CD4-positive, alpha-beta T cell (primary cell): ENCODE results near the gene DNAH6. TPM values are rescaled to one million over a fixed set of nuclear protein-coding genes. Genes with fewer than 3 reads are reported as not detected.

Experiments used
- ATAC-seq: fragments of 200-7000 bp; cut with Tn5 transposase; one replicate; pipeline ENCODE4 v1.10.0; 2022; ENCODE audit warnings: mild to moderate bottlenecking; ENCODE audit not compliant: poor library complexity
- CTCF ChIA-PET: fragments of 350-600 bp; sonication (Branson Sonifier 250); formaldehyde crosslinking; loops from one replicate; lab custom pipeline; 2021; ENCODE audit warnings: antibody characterized with exemption, inconsistent platforms; lab: Charles Lee
- POLR2A ChIA-PET: fragments of 350-600 bp; sonication (Branson Sonifier 250); formaldehyde crosslinking; loops from one replicate; lab custom pipeline; 2021; ENCODE audit warnings: antibody characterized with exemption, inconsistent platforms; lab: Charles Lee
- DNase-seq, 14 experiments: peaks; one replicate each; pipeline ENCODE4 v3.0.0-alpha.2; 2013 to 2020; ENCODE audit warnings: mixed read lengths in 2 of 14
- H3K27ac ChIP-seq, 2 donors: one replicate each; pipeline versions ENCODE4 v1.5.1 to v1.7.0; 2013; ENCODE audit warnings: low read length in 2 of 2, low read depth in 1 of 2, mild to moderate bottlenecking in 1 of 2
- H3K27me3 ChIP-seq, 2 experiments: 1 replicate in 1 of 2; 2 replicates in 1 of 2; pipeline versions ENCODE4 v1.6.1 to v1.7.0; 2013; ENCODE audit warnings: low read length in 2 of 2, control low read depth in 1 of 2, mild to moderate bottlenecking in 1 of 2, moderate library complexity in 1 of 2; ENCODE audit not compliant: insufficient read depth in 2 of 2, control insufficient read depth in 1 of 2
- H3K36me3 ChIP-seq: one replicate; pipeline ENCODE4 v1.6.1; 2013; ENCODE audit warnings: low read length, control low read depth; ENCODE audit not compliant: insufficient read depth
- H3K4me1 ChIP-seq: one replicate; pipeline ENCODE4 v1.6.1; 2013; ENCODE audit warnings: low read length, control low read depth; ENCODE audit not compliant: insufficient read depth
- H3K4me3 ChIP-seq: one replicate; pipeline ENCODE4 v1.5.1; 2013; ENCODE audit warnings: mild to moderate bottlenecking, low read length, moderate library complexity
- H3K9me3 ChIP-seq, 2 experiments: 1 replicate in 1 of 2; 2 replicates in 1 of 2; pipeline versions ENCODE4 v1.6.1 to v1.7.0; 2013; ENCODE audit warnings: low read length in 2 of 2, mild to moderate bottlenecking in 2 of 2, control low read depth in 1 of 2, moderate library complexity in 1 of 2; ENCODE audit not compliant: control insufficient read depth in 1 of 2, insufficient read depth in 1 of 2
- H3K27ac Mint-ChIP-seq: one replicate; pipeline ENCODE4 v1.8.0; 2020; ENCODE audit warnings: mixed read lengths
- H3K27me3 Mint-ChIP-seq: one replicate; pipeline ENCODE4 v1.8.0; 2021; ENCODE audit warnings: mixed read lengths
- H3K36me3 Mint-ChIP-seq: one replicate; pipeline ENCODE4 v1.8.0; 2021; ENCODE audit warnings: low read depth, mixed read lengths
- H3K4me1 Mint-ChIP-seq: one replicate; pipeline ENCODE4 v1.8.0; 2021; ENCODE audit warnings: low read depth, mixed read lengths
- H3K4me3 Mint-ChIP-seq: one replicate; pipeline ENCODE4 v1.8.0; 2020; ENCODE audit warnings: mild to moderate bottlenecking, mixed read lengths
- H3K9me3 Mint-ChIP-seq: one replicate; pipeline ENCODE4 v1.8.0; 2020; ENCODE audit warnings: mixed read lengths
- CTCF ChIP-seq: fragments of 200-600 bp; IDR thresholded peaks from one replicate; pipeline ENCODE4 v1.8.0; 2022; ENCODE audit warnings: antibody characterized with exemption, mild to moderate bottlenecking
- intact Hi-C, 2 experiments: fragments of 100-400 bp; cut with DNase I in 1 of 2; cut with micrococcal nuclease in 1 of 2; formaldehyde crosslinking; loops; one replicate each; pipeline versions ENCODE4 v1.15.1 to v1.9.0; 2023 to 2025; cut with DNase I, micrococcal nuclease
- total RNA-seq, 174 experiments: library from RNA in 2 of 174; stranded (reverse) in 2 of 174; gene quantifications; one replicate each; pipeline ENCODE4 v1.2.3 and lab custom pipeline; 2021 to 2026

DNAH6 gene
- total RNA-seq, 2 experiments from 2014 or later, result 0.59 to 1.2 TPM

GRCh38 chr2:84725717-84726116, 209.4 kb downstream of the DNAH6 start:
- no peak overlapping the region for H3K27ac Mint-ChIP-seq
- H3K27me3 Mint-ChIP-seq, result no peaks in the 10 kb centered on the region
- ChIA-PET POLR2A (no interaction called here), CTCF (no interaction called here)
- intact Hi-C loops, result no loop called here
- Histone ChIP-seq H3K27me3 (no peaks in the 10 kb centered on the region), H3K4me1 (peaks cover 10% of the 10 kb centered on the region), H3K9me3 (no peaks in the 10 kb centered on the region), H3K27ac (no peak overlapping the region), H3K36me3 (no peaks in the 10 kb centered on the region), H3K4me3 (no peak overlapping the region)
- ATAC-seq, result no peak
- H3K4me3 Mint-ChIP-seq, result no peak overlapping the region
- H3K9me3 Mint-ChIP-seq, result no peaks in the 10 kb centered on the region
- H3K4me1 Mint-ChIP-seq, result peaks cover 38% of the 10 kb centered on the region
- H3K36me3 Mint-ChIP-seq, result peaks cover 6% of the 10 kb centered on the region
- TF ChIP-seq CTCF, result no peak
- no peak for DNase-seq

GRCh38 chr2:84727315-84727714, 211.0 kb downstream of the DNAH6 start:
- DNase-seq (no peak), ATAC-seq (no peak)
- Mint-ChIP-seq H3K36me3 (peaks cover 6% of the 10 kb centered on the region), H3K4me3 (no peak overlapping the region), H3K4me1 (peaks cover 46% of the 10 kb centered on the region), H3K9me3 (no peaks in the 10 kb centered on the region), H3K27ac (no peak overlapping the region), H3K27me3 (no peaks in the 10 kb centered on the region)
- intact Hi-C loops, result no loop called here
- Histone ChIP-seq H3K27me3 (no peaks in the 10 kb centered on the region), H3K36me3 (no peaks in the 10 kb centered on the region), H3K27ac (no peak overlapping the region), H3K4me3 (no peak overlapping the region), H3K9me3 (no peaks in the 10 kb centered on the region), H3K4me1 (peaks cover 12% of the 10 kb centered on the region)
- ChIA-PET CTCF (interaction anchor here (1.1 to 1.5 kb wide), 2 partner anchors 10 to 13 kb away, joined by 3 to 4 read pairs; no protein-coding TSS in a partner anchor), POLR2A (no interaction called here)
- no peak for TF ChIP-seq CTCF

- ATAC-seq (no peak), DNase-seq (no peak)
- Histone ChIP-seq H3K27me3 (no peaks in the 10 kb centered on the region), H3K9me3 (no peaks in the 10 kb centered on the region), H3K36me3 (no peaks in the 10 kb centered on the region), H3K4me1 (peaks cover 6% of the 10 kb centered on the region), H3K4me3 (no peak overlapping the region), H3K27ac (no peak overlapping the region)
- Mint-ChIP-seq H3K27ac (no peak overlapping the region), H3K36me3 (peaks cover 6% of the 10 kb centered on the region), H3K4me1 (peaks cover 39% of the 10 kb centered on the region), H3K9me3 (no peaks in the 10 kb centered on the region), H3K4me3 (no peak overlapping the region), H3K27me3 (no peaks in the 10 kb centered on the region)
- POLR2A ChIA-PET, result interaction anchor here (0.9 kb wide), 1 partner anchor 41 kb away, joined by 3 read pairs; no protein-coding TSS in a partner anchor
- intact Hi-C loops, result no loop called here
- no peak for TF ChIP-seq CTCF
- CTCF ChIA-PET, result no interaction called here
These were observed 212.9 kb downstream of the DNAH6 start for GRCh38 chr2:84729224-84729623.
